Central memory CD8-positive, alpha-beta T cell (primary cell): ENCODE results near the gene AFTPH.

ENCODE experiments used
- ATAC-seq: fragments of 150-1000 bp; cut with Tn5 transposase; replicated peaks from 2 replicates; pipeline ENCODE4 v1.10.0; 2022; ENCODE audit warnings: mild to moderate bottlenecking, moderate FRiP score, moderate number of reproducible peaks; ENCODE audit not compliant: poor library complexity, severe bottlenecking; ENCODE audit errors: extremely low read depth
- DNase-seq, 2 donors: peaks; one replicate each; pipeline ENCODE4 v3.0.0; 2021; ENCODE audit warnings: low spot score in 2 of 2
- H3K27ac Mint-ChIP-seq: one replicate; pipeline ENCODE4 v1.8.0; 2022; ENCODE audit warnings: low read depth, mild to moderate bottlenecking, moderate library complexity, mixed read lengths
- H3K27me3 Mint-ChIP-seq: one replicate; pipeline ENCODE4 v1.8.0; 2022; ENCODE audit warnings: mixed read lengths
- H3K36me3 Mint-ChIP-seq: one replicate; pipeline ENCODE4 v1.8.0; 2022; ENCODE audit warnings: mild to moderate bottlenecking, moderate library complexity, mixed read lengths; ENCODE audit not compliant: insufficient read depth
- H3K4me1 Mint-ChIP-seq: one replicate; pipeline ENCODE4 v1.8.0; 2022; ENCODE audit warnings: mixed read lengths
- H3K4me3 Mint-ChIP-seq: one replicate; pipeline ENCODE4 v1.8.0; 2022; ENCODE audit warnings: mild to moderate bottlenecking, moderate library complexity, mixed read lengths
- H3K9me3 Mint-ChIP-seq: one replicate; pipeline ENCODE4 v1.8.0; 2022; ENCODE audit warnings: mixed read lengths

The AFTPH gene

DNA sequence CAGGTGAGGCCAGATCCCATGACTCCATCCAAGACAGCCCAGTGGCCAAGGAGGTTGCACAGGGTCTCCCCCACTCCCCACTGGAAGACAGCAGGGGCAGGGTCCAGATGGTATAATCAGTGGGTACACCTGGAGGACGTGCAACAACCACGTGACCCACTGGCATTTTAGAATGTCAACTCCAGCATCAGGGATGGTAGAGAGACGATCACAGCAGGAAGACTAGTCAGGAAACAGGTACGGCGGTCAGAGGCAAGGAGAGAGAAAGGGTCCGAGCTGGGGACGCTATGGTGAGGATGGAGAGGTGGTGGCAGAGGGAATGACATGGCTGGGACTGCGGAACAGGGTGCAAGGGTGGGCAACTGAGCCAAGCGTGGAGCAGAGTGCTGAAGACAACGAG is 106.6 kb downstream of the AFTPH start:
- Mint-ChIP-seq H3K27ac (no peak overlapping the region), H3K36me3 (peaks cover 16% of the 10 kb centered on the region)
- ATAC-seq: no peak

DNA sequence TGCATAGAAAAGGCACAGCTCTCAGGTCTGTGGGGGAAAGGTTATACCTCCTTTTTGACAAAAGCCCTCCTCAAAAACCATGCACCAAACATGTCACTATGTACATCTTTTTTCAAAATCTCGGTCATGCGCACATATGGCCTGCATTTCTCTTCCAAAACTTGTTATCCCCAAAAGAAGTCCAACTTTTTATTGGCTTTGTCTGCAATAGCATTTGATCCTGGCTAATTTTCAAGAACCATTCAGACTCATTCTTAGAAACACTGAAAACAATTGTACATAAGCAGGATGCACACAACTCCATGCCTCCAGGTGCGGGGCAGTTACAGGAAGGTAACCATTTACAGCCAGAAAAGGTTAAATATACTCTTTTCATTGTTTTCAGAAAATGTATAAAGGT is 107.6 kb downstream of the AFTPH start:
- no peak for DNase-seq
- no peak for ATAC-seq
- H3K27ac Mint-ChIP-seq: no peak overlapping the region
- H3K36me3 Mint-ChIP-seq: peaks cover 22% of the 10 kb centered on the region
- H3K27me3 Mint-ChIP-seq: no peaks in the 10 kb centered on the region
- H3K9me3 Mint-ChIP-seq: no peaks in the 10 kb centered on the region
- H3K4me1 Mint-ChIP-seq: peaks cover 7% of the 10 kb centered on the region
- H3K4me3 Mint-ChIP-seq: no peak overlapping the region

More for the DNA sequence above, 106.6 kb downstream of the AFTPH start:
- no peaks in the 10 kb centered on the region for H3K9me3 Mint-ChIP-seq
- no peaks in the 10 kb centered on the region for H3K27me3 Mint-ChIP-seq
- no peak for DNase-seq
- peaks cover 3% of the 10 kb centered on the region for H3K4me1 Mint-ChIP-seq
- no peak overlapping the region for H3K4me3 Mint-ChIP-seq

DNA sequence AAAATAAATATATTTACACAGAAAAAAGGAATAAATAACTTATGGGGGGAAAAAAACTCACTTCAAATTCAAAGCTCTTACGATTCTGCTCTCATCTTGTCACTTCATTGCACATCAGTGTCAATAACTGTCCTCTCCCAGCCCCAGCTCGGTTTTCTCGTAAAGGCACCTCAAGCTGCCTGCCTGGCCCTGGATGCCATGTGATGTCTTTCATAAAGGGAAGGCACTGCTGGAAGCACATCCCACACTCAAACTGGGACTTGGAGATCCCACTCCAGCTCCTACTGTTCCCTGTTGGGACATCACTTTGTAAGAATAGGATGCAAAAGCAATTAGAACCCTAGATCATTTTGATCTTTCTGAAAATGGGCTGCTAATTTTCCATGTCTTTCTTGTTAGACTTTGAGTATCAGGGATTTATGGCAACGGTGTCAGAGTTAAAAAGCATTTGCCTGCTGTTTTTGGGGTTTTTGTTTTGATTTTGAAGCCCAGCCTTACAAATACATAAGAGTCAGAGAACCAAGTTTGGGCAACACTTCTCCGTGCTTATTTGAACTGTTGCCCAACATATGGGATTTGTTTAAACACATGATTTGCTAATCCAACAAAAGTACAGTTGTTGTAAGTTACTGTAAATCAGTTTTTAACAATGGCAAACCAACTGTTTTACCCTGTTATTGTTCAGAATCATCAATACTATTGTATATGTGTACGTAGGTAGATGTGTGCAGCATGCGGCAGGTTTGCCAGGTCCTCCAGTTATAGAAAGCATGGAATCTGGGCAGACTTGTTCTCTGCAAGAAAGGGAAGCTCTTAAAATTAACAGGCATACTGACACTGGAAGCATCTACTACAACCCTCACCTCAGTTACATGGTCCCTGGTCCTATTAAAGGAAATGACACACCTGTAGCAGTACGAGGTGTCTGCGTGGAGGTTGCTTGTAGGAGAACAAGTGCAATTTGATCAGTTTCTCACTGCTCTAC is 109.0 kb downstream of the AFTPH start:
- peaks cover 20% of the 10 kb centered on the region for H3K4me1 Mint-ChIP-seq
- H3K36me3 Mint-ChIP-seq: peaks cover 22% of the 10 kb centered on the region
- no peak overlapping the region for H3K27ac Mint-ChIP-seq
- H3K4me3 Mint-ChIP-seq: no peak overlapping the region
- no peaks in the 10 kb centered on the region for H3K9me3 Mint-ChIP-seq
- H3K27me3 Mint-ChIP-seq: no peaks in the 10 kb centered on the region
- ATAC-seq (no peak), DNase-seq (no peak)

DNA sequence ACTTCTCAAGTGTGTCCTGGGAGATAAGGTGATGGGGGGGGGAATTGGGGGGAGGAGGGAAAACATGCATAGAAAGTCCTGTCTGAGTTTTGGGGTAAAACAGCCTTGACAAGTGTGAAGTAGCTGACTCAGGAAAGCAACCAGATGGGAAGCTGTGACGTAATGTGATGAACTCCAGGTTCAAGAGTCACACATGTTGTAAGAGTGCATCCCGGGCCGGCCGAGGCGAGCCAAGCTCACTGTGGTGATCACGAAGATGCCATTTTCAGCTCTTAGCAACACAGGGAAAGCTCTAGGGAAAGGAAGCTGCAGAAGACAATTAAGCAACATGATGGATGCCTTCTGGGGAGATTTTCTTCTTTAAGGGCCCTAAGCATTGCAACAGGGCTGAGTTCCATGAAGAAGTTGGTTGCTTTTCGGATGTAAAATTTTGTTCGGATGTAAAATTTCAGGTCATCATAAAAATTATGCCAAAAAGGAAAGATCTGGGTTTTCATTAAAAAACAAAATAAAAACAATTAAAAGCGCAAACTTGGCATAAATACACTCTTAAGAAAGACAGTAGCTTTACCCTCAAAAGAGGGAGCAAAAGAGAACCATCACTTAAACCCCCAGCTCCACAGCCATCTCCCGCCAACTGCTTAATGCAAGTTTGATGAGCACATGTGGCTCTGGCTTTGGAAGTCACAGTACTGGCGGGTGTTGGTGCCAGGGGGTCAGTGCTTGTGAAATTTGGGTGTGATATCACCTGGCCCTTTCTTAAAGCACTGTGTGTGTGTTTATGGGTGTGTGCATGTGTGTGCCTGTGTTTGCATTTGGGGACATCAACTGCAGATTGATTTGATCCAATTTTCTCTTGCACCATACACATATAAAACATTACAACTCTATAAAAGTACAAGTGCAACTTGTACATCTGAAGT is 110.5 kb downstream of the AFTPH start:
- ATAC-seq: no peak
- peaks cover 22% of the 10 kb centered on the region for H3K36me3 Mint-ChIP-seq
- H3K4me1 Mint-ChIP-seq: peaks cover 28% of the 10 kb centered on the region

GRCh38 chr2:64635976-64636911 is 112.1 kb downstream of the AFTPH start:
- Mint-ChIP-seq H3K4me1 (peaks cover 42% of the 10 kb centered on the region), H3K4me3 (peak overlapping the region; percentile 7), H3K9me3 (no peaks in the 10 kb centered on the region), H3K27me3 (no peaks in the 10 kb centered on the region), H3K36me3 (peaks cover 19% of the 10 kb centered on the region), H3K27ac (peak overlapping the region; percentile 61)
- DNase-seq: no peak
- ATAC-seq: peak; percentile 50

More for the DNA sequence above, 110.5 kb downstream of the AFTPH start:
- no peak for DNase-seq
- no peaks in the 10 kb centered on the region for H3K27me3 Mint-ChIP-seq
- no peaks in the 10 kb centered on the region for H3K9me3 Mint-ChIP-seq
- H3K27ac Mint-ChIP-seq: no peak overlapping the region
- no peak overlapping the region for H3K4me3 Mint-ChIP-seq

GRCh38 chr2:64637000-64637635 is 113.0 kb downstream of the AFTPH start:
- ATAC-seq (peak; percentile 47), DNase-seq (no peak)
- Mint-ChIP-seq H3K27me3 (no peaks in the 10 kb centered on the region), H3K9me3 (no peaks in the 10 kb centered on the region), H3K36me3 (peaks cover 19% of the 10 kb centered on the region), H3K27ac (peak overlapping the region; percentile 61), H3K4me1 (peaks cover 46% of the 10 kb centered on the region), H3K4me3 (no peak overlapping the region)

DNA sequence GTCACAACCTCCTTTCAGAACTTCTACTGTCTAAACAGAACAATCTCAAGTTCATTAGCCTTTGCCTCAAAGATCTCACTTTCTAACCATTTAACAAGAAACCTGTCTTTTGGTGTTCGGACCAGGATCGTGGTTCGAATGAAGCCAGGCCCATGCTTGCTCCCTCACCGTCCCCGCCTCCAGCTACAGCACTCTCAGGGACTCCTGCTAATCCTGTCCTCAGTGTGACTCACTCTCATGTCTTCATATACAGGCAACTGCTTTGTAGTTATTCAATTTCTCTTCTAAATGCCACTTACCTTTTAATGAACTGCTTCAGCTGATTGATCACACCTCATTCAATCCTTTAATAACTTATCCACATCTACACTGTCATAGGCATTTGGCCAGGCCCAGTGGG is 113.8 kb downstream of the AFTPH start:
- no peak overlapping the region for H3K4me3 Mint-ChIP-seq
- ATAC-seq: no peak
- DNase-seq: no peak
- H3K36me3 Mint-ChIP-seq: peaks cover 17% of the 10 kb centered on the region
- H3K9me3 Mint-ChIP-seq: no peaks in the 10 kb centered on the region
- peaks cover 50% of the 10 kb centered on the region for H3K4me1 Mint-ChIP-seq
- peak overlapping the region; percentile 0 for H3K27ac Mint-ChIP-seq
- no peaks in the 10 kb centered on the region for H3K27me3 Mint-ChIP-seq

- DNase-seq: no peak
- Mint-ChIP-seq H3K9me3 (no peaks in the 10 kb centered on the region), H3K27ac (no peak overlapping the region), H3K36me3 (peaks cover 17% of the 10 kb centered on the region), H3K27me3 (no peaks in the 10 kb centered on the region), H3K4me3 (no peak overlapping the region), H3K4me1 (peaks cover 49% of the 10 kb centered on the region)
- ATAC-seq: no peak
Measured at GRCh38 chr2:64638502-64639120, 114.5 kb downstream of the AFTPH start.

DNA sequence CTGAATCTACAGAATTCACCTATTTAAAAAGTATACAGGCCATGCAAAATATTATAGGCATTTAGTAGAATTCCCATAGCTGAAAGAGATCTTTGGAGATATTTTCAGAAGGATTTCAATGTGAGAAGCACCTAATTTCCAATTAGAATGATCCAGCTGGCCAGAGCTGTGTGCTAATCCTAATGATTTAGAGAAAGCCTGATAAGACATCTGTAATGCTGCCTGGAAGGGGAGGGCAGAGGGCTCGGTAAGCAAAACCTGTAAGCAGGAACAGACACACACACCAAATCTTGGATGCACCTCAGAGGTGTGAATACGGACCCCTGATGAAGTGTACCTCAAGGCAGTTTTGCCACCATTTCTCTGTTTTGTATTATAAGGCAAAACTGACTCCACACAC is 115.6 kb downstream of the AFTPH start:
- Mint-ChIP-seq H3K4me3 (no peak overlapping the region), H3K4me1 (peaks cover 54% of the 10 kb centered on the region), H3K36me3 (peaks cover 12% of the 10 kb centered on the region), H3K9me3 (no peaks in the 10 kb centered on the region), H3K27ac (no peak overlapping the region), H3K27me3 (no peaks in the 10 kb centered on the region)
- ATAC-seq (no peak), DNase-seq (no peak)

GRCh38 chr2:64640153-64641044 is 116.3 kb downstream of the AFTPH start:
- Mint-ChIP-seq H3K4me1 (peaks cover 60% of the 10 kb centered on the region), H3K4me3 (no peak overlapping the region), H3K27me3 (no peaks in the 10 kb centered on the region), H3K9me3 (no peaks in the 10 kb centered on the region), H3K27ac (no peak overlapping the region), H3K36me3 (peaks cover 9% of the 10 kb centered on the region)
- ATAC-seq (no peak), DNase-seq (no peak)
